Measurements from ENCODE around the gene SCP2.
"Not testable (repeated sequence)": the region's sequence is repeated elsewhere in the genome, so short reads cannot be mapped to it uniquely, and the experiment has no call there.

Gene SCP2

GRCh38 chr1:52973841-52974240 lies 46.8 kb downstream of the SCP2 start:
- no peak for DNase-seq (ENCODE audit: low spot score)

GRCh38 chr1:52976183-52977035 lies 49.3 kb downstream of the SCP2 start:
- no peak for DNase-seq (ENCODE audit: low spot score)

GRCh38 chr1:52978045-52978444 lies 51.0 kb downstream of the SCP2 start:
- no peak for DNase-seq (ENCODE audit: low spot score)

- DNase-seq (ENCODE audit: low spot score): not testable (repeated sequence)
These were observed 65.7 kb downstream of the SCP2 start for GRCh38 chr1:52992733-52993132.

- no peak for DNase-seq (ENCODE audit: low spot score)
These were observed 67.6 kb downstream of the SCP2 start for GRCh38 chr1:52994656-52995055.

- no peak for DNase-seq (ENCODE audit: low spot score)
These were observed 69.6 kb downstream of the SCP2 start for GRCh38 chr1:52996653-52997052.

GRCh38 chr1:53001128-53001527 lies 74.1 kb downstream of the SCP2 start:
- DNase-seq (ENCODE audit: low spot score): no peak

- DNase-seq (ENCODE audit: low spot score): not testable (repeated sequence)
These were observed 79.5 kb downstream of the SCP2 start for GRCh38 chr1:53006612-53007011.

- DNase-seq (ENCODE audit: low spot score): not testable (repeated sequence)
These were observed 83.2 kb downstream of the SCP2 start for GRCh38 chr1:53010247-53010646.

GRCh38 chr1:53011175-53011574 lies 84.1 kb downstream of the SCP2 start:
- DNase-seq (ENCODE audit: low spot score): no peak

- DNase-seq (ENCODE audit: low spot score): peak; percentile 88
These were observed 87.9 kb downstream of the SCP2 start for GRCh38 chr1:53014791-53015507.

GRCh38 chr1:53015508-53015860 lies 88.4 kb downstream of the SCP2 start:
- DNase-seq (ENCODE audit: low spot score): no peak

- DNase-seq (ENCODE audit: low spot score): no peak
These were observed 89.6 kb downstream of the SCP2 start for GRCh38 chr1:53016705-53017104.

- no peak for DNase-seq (ENCODE audit: low spot score)
These were observed 93.5 kb downstream of the SCP2 start for GRCh38 chr1:53020588-53020987.

- DNase-seq (ENCODE audit: low spot score): no peak
These were observed 95.1 kb downstream of the SCP2 start for GRCh38 chr1:53022179-53022578.

- no peak for DNase-seq (ENCODE audit: low spot score)
These were observed 96.5 kb downstream of the SCP2 start for GRCh38 chr1:53023546-53023945.

- no peak for DNase-seq (ENCODE audit: low spot score)
These were observed 97.0 kb downstream of the SCP2 start for GRCh38 chr1:53024117-53024516.

- DNase-seq (ENCODE audit: low spot score): no peak
These were observed 98.1 kb downstream of the SCP2 start for GRCh38 chr1:53025034-53025768.

GRCh38 chr1:53025769-53026112 lies 98.7 kb downstream of the SCP2 start:
- DNase-seq (ENCODE audit: low spot score): no peak

- no peak for DNase-seq (ENCODE audit: low spot score)
These were observed 99.2 kb downstream of the SCP2 start for GRCh38 chr1:53026254-53026653.

GRCh38 chr1:53031732-53032131 lies 104.7 kb downstream of the SCP2 start:
- DNase-seq (ENCODE audit: low spot score): no peak

GRCh38 chr1:53037159-53037558 lies 110.1 kb downstream of the SCP2 start:
- DNase-seq (ENCODE audit: low spot score): no peak

- DNase-seq (ENCODE audit: low spot score): no peak
These were observed 111.5 kb downstream of the SCP2 start for GRCh38 chr1:53038566-53038965.

All from CD4-positive, alpha-beta T cell treated with Interleukin-6 at 100 ng/mL for 8 hours (primary cell).